HepG2 (cell line): Measurements from ENCODE around the gene FBF1. TPM values are rescaled to one million over a fixed set of nuclear protein-coding genes. Genes with fewer than 3 reads are reported as not detected.

ENCODE experiments used
- AKAP8 ChIP-seq: sonication (generic); formaldehyde crosslinking; IDR thresholded peaks from 2 replicates; pipeline ENCODE4 v1.5.1; 2020; ENCODE audit warnings: mild to moderate bottlenecking, missing genetic modification reagents
- FOXC1 ChIP-seq: sonication (generic); formaldehyde crosslinking; IDR thresholded peaks from 2 replicates; pipeline ENCODE4 v1.8.0; 2022; ENCODE audit warnings: mild to moderate bottlenecking, missing genetic modification reagents, borderline replicate concordance
- KDM2A ChIP-seq: sonication (generic); formaldehyde crosslinking; IDR thresholded peaks from 2 replicates; pipeline ENCODE4 v1.4.0; 2020; ENCODE audit warnings: low read depth, missing genetic modification reagents, borderline replicate concordance
- MTA3 ChIP-seq: sonication (generic); formaldehyde crosslinking; IDR thresholded peaks from 2 replicates; pipeline ENCODE4 v1.4.0; 2020; ENCODE audit warnings: missing genetic modification reagents
- PLRG1 ChIP-seq: fragments of 450-650 bp; conservative IDR thresholded peaks from 2 replicates; pipeline ENCODE4 v1.6.1; 2016
- SIN3A ChIP-seq: IDR thresholded peaks from 2 replicates; pipeline ENCODE4 v1.6.1; 2011; ENCODE audit warnings: low read depth, mild to moderate bottlenecking, control low read depth, low read length, borderline replicate concordance
- ZNF124 ChIP-seq: sonication (generic); formaldehyde crosslinking; IDR thresholded peaks from 2 replicates; pipeline ENCODE4 v1.4.0; 2020; ENCODE audit warnings: missing genetic modification reagents
- ZNF337 ChIP-seq: sonication (generic); formaldehyde crosslinking; IDR thresholded peaks from 2 replicates; pipeline ENCODE4 v1.5.1; 2020; ENCODE audit warnings: missing genetic modification reagents, low read depth, mild to moderate bottlenecking, borderline replicate concordance
- ZNF350 ChIP-seq: sonication (generic); formaldehyde crosslinking; IDR thresholded peaks from 2 replicates; pipeline ENCODE4 v1.4.0; 2020; ENCODE audit warnings: mild to moderate bottlenecking, low read depth, missing genetic modification reagents, borderline replicate concordance
- ZNF619 ChIP-seq: sonication (generic); formaldehyde crosslinking; IDR thresholded peaks from 2 replicates; pipeline ENCODE4 v1.4.0; 2020; ENCODE audit warnings: mild to moderate bottlenecking, missing genetic modification reagents
- ZNF644 ChIP-seq: IDR thresholded peaks from 2 replicates; pipeline ENCODE4 v1.6.1; 2016; ENCODE audit warnings: low read depth
- ZNF841 ChIP-seq: sonication (generic); formaldehyde crosslinking; IDR thresholded peaks from 2 replicates; pipeline ENCODE4 v1.8.1; 2023; ENCODE audit warnings: missing genetic modification reagents, borderline replicate concordance
- polyA plus RNA-seq, 8 experiments: library from polyadenylated mRNA; depleted of rRNA in 3 of 8; stranded (reverse) in 7 of 8; unstranded in 1 of 8; fragments of >200 nt; fragmentation: Illumina TruSeq in 4 of 8; extraction: Trizol in 4 of 8; gene quantifications; 2 replicates each; pipeline versions ENCODE4 v1.2.1 to v1.2.3, GENCODE V29; 2011 to 2016; ENCODE audit warnings: low read depth in 4 of 8, missing spikeins in 1 of 8, mixed read lengths in 1 of 8; ENCODE audit not compliant: insufficient read depth in 1 of 8
- total RNA-seq, 5 experiments: library from RNA; depleted of rRNA; stranded (reverse); fragments of >200 nt; fragmentation: Illumina TruSeq; extraction: Trizol; gene quantifications; 2 replicates each; pipeline ENCODE4 v1.2.3, GENCODE V29; 2016; ENCODE audit warnings: low read depth in 1 of 5
- TF ChIP-seq, protein P1 (sequence below): sonication (generic); formaldehyde crosslinking; IDR thresholded peaks from 2 replicates; pipeline ENCODE4 v1.4.0; 2020; ENCODE audit warnings: mild to moderate bottlenecking, missing genetic modification reagents
- TF ChIP-seq, protein P2 (sequence below): sonication (generic); formaldehyde crosslinking; IDR thresholded peaks from 2 replicates; pipeline ENCODE4 v1.9.0; 2021; ENCODE audit warnings: missing genetic modification reagents, borderline replicate concordance
- TF ChIP-seq, protein P3 (sequence below): sonication (generic); formaldehyde crosslinking; IDR thresholded peaks from 2 replicates; pipeline ENCODE4 v1.8.0; 2022; ENCODE audit warnings: mild to moderate bottlenecking, missing genetic modification reagents, borderline replicate concordance
- TF ChIP-seq, protein P4 (sequence below): sonication (generic); formaldehyde crosslinking; IDR thresholded peaks from 2 replicates; pipeline ENCODE4 v1.5.1; 2020; ENCODE audit warnings: mild to moderate bottlenecking, missing genetic modification reagents, borderline replicate concordance

FBF1 gene
- total and polyA plus RNA-seq, 2 of the 13 experiments (the other 11 are each of a cell fraction or from before 2014, with no cell fraction given): 2.4 to 8.1 TPM

DNA sequence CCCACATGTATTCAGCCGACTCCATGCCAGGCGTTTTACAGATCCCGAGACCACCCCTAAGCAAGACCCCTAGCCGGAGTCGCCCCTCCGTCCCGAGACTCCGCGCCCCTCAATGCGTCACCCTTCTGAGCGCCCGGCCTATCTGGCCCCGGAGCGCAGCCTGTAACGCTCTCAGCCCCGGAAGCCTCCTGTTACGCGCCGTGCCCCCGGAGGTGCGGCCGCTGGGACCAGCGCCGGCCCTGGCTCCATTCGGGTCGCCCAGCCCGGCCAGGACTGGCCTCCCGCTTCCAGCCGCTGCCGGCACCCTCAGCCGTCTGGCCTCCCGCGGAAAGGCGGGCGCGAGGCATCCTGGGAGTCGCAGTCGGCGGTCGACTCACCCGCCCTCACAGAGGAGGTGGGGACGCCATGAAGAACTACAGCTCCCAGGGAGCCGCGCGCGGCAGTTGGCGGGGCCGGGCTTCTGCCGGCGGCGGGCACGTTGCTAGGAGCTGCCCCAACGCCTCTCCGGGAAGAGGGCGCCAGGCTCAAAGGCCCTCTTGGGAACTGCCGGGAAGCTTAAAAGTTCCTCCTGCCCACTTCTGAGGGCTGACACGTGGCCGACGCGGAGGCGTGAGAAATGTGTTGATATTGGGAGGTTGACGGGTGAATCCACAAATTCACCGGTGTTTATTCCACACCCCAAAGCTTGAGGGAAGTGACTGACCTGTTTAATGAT lies at the start of gene FBF1 (continued):
- TF ChIP-seq, protein P1, sequence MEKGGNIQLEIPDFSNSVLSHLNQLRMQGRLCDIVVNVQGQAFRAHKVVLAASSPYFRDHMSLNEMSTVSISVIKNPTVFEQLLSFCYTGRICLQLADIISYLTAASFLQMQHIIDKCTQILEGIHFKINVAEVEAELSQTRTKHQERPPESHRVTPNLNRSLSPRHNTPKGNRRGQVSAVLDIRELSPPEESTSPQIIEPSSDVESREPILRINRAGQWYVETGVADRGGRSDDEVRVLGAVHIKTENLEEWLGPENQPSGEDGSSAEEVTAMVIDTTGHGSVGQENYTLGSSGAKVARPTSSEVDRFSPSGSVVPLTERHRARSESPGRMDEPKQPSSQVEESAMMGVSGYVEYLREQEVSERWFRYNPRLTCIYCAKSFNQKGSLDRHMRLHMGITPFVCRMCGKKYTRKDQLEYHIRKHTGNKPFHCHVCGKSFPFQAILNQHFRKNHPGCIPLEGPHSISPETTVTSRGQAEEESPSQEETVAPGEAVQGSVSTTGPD (CRISPR knock-in tag): no peak
- TF ChIP-seq ZNF644 (CRISPR knock-in tag) (no peak), ZNF337 (CRISPR knock-in tag) (0 out of 2 replicates have a peak, but pooled peaks have one; percentile 11), MTA3 (CRISPR knock-in tag) (no peak), ZNF124 (peak; percentile 98), KDM2A (CRISPR knock-in tag) (peak; percentile 100), PLRG1 (no peak), ZNF619 (CRISPR knock-in tag) (peak; percentile 99), ZNF350 (peak; percentile 90), FOXC1 (peak; percentile 95; the same call in 1 of the 2 replicates), ZNF841 (CRISPR knock-in tag) (no peak), AKAP8 (CRISPR knock-in tag) (peak; percentile 99), SIN3A (peak; percentile 98)
- TF ChIP-seq, protein P2, sequence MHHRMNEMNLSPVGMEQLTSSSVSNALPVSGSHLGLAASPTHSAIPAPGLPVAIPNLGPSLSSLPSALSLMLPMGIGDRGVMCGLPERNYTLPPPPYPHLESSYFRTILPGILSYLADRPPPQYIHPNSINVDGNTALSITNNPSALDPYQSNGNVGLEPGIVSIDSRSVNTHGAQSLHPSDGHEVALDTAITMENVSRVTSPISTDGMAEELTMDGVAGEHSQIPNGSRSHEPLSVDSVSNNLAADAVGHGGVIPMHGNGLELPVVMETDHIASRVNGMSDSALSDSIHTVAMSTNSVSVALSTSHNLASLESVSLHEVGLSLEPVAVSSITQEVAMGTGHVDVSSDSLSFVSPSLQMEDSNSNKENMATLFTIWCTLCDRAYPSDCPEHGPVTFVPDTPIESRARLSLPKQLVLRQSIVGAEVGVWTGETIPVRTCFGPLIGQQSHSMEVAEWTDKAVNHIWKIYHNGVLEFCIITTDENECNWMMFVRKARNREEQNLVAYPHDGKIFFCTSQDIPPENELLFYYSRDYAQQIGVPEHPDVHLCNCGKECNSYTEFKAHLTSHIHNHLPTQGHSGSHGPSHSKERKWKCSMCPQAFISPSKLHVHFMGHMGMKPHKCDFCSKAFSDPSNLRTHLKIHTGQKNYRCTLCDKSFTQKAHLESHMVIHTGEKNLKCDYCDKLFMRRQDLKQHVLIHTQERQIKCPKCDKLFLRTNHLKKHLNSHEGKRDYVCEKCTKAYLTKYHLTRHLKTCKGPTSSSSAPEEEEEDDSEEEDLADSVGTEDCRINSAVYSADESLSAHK: no peak
- TF ChIP-seq, protein P3, sequence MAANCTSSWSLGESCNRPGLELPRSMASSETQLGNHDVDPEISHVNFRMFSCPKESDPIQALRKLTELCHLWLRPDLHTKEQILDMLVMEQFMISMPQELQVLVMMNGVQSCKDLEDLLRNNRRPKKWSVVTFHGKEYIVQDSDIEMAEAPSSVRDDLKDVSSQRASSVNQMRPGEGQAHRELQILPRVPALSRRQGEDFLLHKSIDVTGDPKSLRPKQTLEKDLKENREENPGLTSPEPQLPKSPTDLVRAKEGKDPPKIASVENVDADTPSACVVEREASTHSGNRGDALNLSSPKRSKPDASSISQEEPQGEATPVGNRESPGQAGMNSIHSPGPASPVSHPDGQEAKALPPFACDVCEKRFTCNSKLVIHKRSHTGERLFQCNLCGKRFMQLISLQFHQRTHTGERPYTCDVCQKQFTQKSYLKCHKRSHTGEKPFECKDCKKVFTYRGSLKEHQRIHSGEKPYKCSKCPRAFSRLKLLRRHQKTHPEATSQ (CRISPR knock-in tag): no peak; the same call in 1 of the 2 replicates
- TF ChIP-seq, protein P4, sequence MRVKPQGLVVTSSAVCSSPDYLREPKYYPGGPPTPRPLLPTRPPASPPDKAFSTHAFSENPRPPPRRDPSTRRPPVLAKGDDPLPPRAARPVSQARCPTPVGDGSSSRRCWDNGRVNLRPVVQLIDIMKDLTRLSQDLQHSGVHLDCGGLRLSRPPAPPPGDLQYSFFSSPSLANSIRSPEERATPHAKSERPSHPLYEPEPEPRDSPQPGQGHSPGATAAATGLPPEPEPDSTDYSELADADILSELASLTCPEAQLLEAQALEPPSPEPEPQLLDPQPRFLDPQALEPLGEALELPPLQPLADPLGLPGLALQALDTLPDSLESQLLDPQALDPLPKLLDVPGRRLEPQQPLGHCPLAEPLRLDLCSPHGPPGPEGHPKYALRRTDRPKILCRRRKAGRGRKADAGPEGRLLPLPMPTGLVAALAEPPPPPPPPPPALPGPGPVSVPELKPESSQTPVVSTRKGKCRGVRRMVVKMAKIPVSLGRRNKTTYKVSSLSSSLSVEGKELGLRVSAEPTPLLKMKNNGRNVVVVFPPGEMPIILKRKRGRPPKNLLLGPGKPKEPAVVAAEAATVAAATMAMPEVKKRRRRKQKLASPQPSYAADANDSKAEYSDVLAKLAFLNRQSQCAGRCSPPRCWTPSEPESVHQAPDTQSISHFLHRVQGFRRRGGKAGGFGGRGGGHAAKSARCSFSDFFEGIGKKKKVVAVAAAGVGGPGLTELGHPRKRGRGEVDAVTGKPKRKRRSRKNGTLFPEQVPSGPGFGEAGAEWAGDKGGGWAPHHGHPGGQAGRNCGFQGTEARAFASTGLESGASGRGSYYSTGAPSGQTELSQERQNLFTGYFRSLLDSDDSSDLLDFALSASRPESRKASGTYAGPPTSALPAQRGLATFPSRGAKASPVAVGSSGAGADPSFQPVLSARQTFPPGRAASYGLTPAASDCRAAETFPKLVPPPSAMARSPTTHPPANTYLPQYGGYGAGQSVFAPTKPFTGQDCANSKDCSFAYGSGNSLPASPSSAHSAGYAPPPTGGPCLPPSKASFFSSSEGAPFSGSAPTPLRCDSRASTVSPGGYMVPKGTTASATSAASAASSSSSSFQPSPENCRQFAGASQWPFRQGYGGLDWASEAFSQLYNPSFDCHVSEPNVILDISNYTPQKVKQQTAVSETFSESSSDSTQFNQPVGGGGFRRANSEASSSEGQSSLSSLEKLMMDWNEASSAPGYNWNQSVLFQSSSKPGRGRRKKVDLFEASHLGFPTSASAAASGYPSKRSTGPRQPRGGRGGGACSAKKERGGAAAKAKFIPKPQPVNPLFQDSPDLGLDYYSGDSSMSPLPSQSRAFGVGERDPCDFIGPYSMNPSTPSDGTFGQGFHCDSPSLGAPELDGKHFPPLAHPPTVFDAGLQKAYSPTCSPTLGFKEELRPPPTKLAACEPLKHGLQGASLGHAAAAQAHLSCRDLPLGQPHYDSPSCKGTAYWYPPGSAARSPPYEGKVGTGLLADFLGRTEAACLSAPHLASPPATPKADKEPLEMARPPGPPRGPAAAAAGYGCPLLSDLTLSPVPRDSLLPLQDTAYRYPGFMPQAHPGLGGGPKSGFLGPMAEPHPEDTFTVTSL (CRISPR knock-in tag): no peak
